Stimulated activated CD4-positive, alpha-beta T cell treated with anti-CD3 and anti-CD28 coated beads, Interleukin-12 subunit alpha, Interleukin-12 subunit beta, amount 100 ng/mL, for 48 hours (primary cell): Measurements from ENCODE around the gene GRK3.
"Not testable (repeated sequence)": the region's sequence is repeated elsewhere in the genome, so short reads cannot be mapped to it uniquely, and the experiment has no call there.

Experiments used
- DNase-seq, 3 donors: peaks; one replicate each; pipeline ENCODE4 v3.0.0-alpha.2; 2020; ENCODE audit warnings: low read depth in 2 of 3, low spot score in 1 of 3

The GRK3 gene

GRCh38 chr22:25564320-25564978 lies at the start of gene GRK3:
Gene GRK3 (plus strand): TSS chr22:25564675. CDS start chr22:25565041, 366 bp downstream.
- DNase-seq: peak; percentile 36 to 43 (median 37)

- no peak for DNase-seq
Observed at GRCh38 chr22:25518000-25518663, 46.3 kb upstream of the GRK3 start.

GRCh38 chr22:25525376-25525775 lies 39.1 kb upstream of the GRK3 start:
- no peak for DNase-seq

- not testable (repeated sequence) for DNase-seq
Observed at GRCh38 chr22:25525804-25526584, 38.5 kb upstream of the GRK3 start.

- DNase-seq: not testable (repeated sequence)
Observed at GRCh38 chr22:25527016-25527415, 37.5 kb upstream of the GRK3 start.

- not testable (repeated sequence) for DNase-seq
Observed at GRCh38 chr22:25528068-25528467, 36.4 kb upstream of the GRK3 start.

GRCh38 chr22:25529059-25529458 lies 35.4 kb upstream of the GRK3 start:
- not testable (repeated sequence) for DNase-seq

- not testable (repeated sequence) for DNase-seq
Observed at GRCh38 chr22:25529541-25530137, 34.8 kb upstream of the GRK3 start.

GRCh38 chr22:25531677-25532076 lies 32.8 kb upstream of the GRK3 start:
- DNase-seq: not testable (repeated sequence)

- no peak for DNase-seq
Observed at GRCh38 chr22:25534724-25535123, 29.8 kb upstream of the GRK3 start.

- no peak for DNase-seq
Observed at GRCh38 chr22:25536589-25536988, 27.9 kb upstream of the GRK3 start.

GRCh38 chr22:25540166-25540907 lies 24.1 kb upstream of the GRK3 start:
- DNase-seq: no peak

GRCh38 chr22:25540908-25541660 lies 23.4 kb upstream of the GRK3 start:
- DNase-seq: no peak

GRCh38 chr22:25542191-25542590 lies 22.3 kb upstream of the GRK3 start:
- DNase-seq: no peak

- no peak for DNase-seq
Observed at GRCh38 chr22:25542720-25543402, 21.6 kb upstream of the GRK3 start.

- no peak for DNase-seq
Observed at GRCh38 chr22:25545146-25545545, 19.3 kb upstream of the GRK3 start.

GRCh38 chr22:25545672-25546071 lies 18.8 kb upstream of the GRK3 start:
- DNase-seq: no peak

GRCh38 chr22:25546242-25546641 lies 18.2 kb upstream of the GRK3 start:
- DNase-seq: no peak

- no peak for DNase-seq
Observed at GRCh38 chr22:25546751-25547150, 17.7 kb upstream of the GRK3 start.
